GM12875 (cell line): ENCODE results near the gene NAXD.

Experiments used
- H3K4me3 ChIP-seq: one replicate; pipeline ENCODE4 v1.5.1; 2011; ENCODE audit warnings: low read depth, low read length, control low read depth
- TF ChIP-seq, protein P1 (sequence below): IDR thresholded peaks from 2 replicates; pipeline ENCODE4 v1.5.1; 2011; ENCODE audit warnings: low read depth, mild to moderate bottlenecking, control low read depth, inconsistent platforms, low read length, moderate library complexity, borderline replicate concordance; ENCODE audit not compliant: insufficient read depth

Gene NAXD

DNA sequence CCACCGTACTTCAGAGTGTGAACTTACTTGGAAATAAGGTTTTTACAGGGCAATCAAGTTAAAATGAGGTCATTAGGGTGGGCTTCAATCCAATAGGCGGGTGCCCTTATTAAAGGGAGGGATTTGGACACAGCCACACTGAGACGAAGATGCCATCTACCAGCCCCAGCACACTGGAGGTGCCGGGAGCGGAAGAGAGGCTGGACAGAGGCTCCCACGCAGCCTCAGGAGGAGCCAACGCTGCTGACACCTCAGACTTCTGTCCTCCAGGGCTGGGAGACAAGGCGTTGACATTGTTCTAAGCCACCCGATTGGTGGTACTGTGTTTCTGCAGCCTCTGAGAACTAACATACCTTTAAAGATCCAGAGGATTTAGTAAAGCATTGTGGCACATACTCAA lies 41.2 kb upstream of the NAXD start:
- H3K4me3 ChIP-seq = no peak overlapping the region
- TF ChIP-seq, protein P1, sequence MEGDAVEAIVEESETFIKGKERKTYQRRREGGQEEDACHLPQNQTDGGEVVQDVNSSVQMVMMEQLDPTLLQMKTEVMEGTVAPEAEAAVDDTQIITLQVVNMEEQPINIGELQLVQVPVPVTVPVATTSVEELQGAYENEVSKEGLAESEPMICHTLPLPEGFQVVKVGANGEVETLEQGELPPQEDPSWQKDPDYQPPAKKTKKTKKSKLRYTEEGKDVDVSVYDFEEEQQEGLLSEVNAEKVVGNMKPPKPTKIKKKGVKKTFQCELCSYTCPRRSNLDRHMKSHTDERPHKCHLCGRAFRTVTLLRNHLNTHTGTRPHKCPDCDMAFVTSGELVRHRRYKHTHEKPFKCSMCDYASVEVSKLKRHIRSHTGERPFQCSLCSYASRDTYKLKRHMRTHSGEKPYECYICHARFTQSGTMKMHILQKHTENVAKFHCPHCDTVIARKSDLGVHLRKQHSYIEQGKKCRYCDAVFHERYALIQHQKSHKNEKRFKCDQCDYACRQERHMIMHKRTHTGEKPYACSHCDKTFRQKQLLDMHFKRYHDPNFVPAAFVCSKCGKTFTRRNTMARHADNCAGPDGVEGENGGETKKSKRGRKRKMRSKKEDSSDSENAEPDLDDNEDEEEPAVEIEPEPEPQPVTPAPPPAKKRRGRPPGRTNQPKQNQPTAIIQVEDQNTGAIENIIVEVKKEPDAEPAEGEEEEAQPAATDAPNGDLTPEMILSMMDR = no peak

DNA sequence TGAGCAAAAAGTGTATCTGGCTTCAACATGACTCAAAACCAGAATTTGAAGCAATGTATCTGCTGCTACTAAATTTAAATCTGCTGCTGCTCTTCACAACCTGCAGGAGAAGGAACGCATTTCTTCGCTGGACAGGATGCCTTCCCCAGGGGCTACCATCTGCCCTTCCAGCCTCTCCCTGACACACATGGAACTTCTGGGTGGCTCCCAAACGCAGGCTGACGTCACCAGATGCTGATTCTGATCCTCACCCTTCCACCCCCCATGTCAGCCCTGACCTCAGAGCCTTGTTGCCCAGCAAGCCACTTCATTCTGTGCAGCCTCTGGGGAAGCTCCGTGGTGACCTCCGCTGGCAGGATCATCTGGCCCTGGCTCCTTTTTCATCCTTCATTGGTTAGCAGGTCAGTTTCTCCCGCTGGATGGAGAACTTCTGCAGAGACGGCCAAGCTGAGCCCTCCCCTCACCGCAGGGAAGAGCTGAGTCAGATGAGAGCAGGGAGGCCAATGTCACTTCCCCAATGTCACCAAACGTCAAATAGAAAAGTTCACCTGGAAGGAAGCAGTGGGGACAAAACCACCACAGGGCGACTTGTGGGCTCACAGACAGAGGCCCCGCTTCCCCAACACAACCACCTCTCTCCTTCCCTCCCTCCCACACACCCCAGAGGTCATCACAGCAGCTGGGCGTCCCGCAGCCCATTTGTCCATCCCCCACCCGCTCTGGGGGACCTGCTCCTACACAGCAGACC lies 39.8 kb upstream of the NAXD start:
- TF ChIP-seq, protein P1 = no peak
- H3K4me3 ChIP-seq = peak overlapping the region; percentile 11

DNA sequence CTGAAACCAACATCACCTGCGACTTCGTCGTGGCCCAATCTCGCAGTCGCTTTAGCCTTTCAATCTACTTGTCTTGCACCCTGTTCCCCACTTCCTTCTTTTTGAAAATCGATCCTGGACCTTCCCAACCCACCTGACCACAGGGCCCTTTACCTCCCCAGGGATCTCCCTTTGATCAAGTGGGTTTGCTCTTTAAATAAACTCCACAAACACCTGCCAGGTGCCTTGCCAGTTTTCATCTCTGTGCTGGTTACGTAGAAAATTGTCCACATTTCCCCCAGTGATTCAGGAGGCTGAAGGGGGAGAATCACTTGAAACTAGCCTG lies 39.3 kb upstream of the NAXD start:
- no peak overlapping the region for H3K4me3 ChIP-seq
- TF ChIP-seq, protein P1 = no peak

DNA sequence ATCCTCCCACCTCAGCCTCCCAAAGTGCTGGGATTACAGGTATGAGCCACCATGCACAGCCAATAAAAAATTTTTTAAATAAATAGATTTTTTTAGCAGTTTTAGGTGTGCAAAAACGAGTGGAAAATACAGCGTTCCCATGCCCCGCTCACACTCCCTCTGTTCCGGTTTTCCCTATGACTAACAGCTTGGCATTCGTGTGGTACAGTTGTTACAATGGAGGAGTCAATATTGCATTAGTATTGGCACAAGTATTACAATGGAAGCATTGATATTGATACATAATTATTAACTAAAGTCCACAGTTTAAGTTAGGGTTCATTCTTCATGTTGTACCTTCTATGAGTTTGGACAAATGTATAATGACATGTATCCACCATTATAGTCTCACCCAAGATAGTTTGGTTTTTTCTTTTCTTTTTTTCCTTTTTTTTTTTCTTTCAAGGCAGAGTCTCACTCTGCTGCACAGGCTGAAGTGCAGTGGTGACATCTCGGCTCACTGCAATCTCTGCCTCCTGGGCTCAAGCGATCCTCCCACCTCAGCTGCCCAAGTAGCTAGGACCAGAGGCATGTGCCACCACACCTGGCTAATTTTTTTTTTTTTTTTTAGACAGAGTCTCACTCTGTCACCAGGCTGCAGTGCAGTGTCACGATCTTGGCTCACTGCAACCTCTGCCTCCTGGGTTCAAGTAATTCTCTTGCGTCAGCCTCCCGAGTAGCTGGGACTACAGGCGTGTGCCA lies 38.4 kb upstream of the NAXD start:
- H3K4me3 ChIP-seq = no peak overlapping the region
- TF ChIP-seq, protein P1 = no peak

DNA sequence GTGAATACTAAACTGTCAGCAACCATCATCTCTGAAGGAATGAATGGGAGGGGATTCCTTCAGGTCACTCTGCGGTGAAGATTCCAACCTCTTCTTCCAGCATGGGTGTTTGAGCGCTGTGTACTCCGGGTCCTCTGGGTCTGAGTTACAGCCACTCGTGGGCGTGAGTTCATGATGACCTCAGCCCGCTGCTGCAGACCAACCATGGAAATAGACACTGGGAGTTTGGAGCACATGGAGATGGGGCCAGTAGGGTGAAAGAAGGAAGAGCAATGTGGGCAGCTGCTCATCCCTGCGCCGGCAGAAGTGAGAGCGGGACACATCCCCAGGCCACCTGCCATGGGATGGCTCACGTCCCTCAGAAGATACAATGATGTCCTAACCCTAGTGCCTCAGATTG lies 37.0 kb upstream of the NAXD start:
- TF ChIP-seq, protein P1 = no peak
- H3K4me3 ChIP-seq = no peak overlapping the region

DNA sequence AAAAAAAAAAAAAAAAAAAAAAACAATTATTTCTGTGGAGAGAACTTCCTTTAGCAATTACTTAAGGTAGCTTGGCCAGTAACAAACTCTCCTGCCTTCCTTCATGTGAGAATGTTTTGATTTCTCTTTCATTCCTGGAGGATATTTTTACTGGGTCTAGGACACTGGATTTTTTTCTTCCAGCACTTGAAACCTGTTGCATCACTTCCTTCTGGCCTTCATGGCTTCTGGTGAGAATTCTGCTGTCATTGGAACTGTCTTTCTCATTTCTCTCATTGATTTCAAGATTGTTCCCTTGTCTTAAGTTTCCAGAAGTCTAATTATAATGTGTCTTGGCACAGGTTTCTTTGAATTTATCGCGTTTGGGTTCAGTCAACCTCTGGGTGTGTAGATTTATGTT lies 34.5 kb upstream of the NAXD start:
- H3K4me3 ChIP-seq = no peak overlapping the region
- TF ChIP-seq, protein P1 = no peak

DNA sequence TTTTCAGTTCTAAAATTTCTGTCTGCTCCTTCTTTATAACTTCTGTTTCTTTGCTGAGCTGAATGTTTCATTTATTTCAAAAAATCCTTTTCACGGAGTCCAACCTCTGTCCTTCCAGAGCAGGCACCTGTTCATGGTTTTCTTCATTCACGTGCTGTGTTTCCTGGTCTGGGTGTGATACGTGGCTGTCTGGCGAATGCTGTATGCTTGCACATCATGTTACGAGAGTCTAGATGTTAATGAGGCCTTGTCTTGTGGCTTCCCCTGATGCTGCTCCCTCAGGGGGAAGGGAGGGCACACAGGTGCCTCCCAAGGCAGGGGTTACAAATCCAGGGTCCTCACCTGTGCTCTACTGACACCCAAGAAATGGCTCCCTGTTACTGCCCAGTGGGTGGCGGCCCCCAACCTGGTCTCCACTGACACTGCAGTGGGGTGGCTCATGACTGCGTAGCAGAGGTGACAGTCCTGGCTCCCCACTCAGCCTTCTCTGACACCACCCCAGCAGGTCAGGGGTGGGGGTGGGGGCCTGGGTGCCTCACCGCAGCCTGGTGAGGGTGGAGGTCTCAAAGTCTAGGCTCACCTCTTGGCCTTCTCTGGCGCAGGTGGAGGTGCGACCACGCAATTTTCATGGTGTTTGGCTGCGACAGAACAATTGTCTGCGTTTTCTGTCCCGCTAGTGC lies 33.7 kb upstream of the NAXD start:
- no peak overlapping the region for H3K4me3 ChIP-seq
- TF ChIP-seq, protein P1 = no peak
